ENCODE results near the gene UROC1.

DNA sequence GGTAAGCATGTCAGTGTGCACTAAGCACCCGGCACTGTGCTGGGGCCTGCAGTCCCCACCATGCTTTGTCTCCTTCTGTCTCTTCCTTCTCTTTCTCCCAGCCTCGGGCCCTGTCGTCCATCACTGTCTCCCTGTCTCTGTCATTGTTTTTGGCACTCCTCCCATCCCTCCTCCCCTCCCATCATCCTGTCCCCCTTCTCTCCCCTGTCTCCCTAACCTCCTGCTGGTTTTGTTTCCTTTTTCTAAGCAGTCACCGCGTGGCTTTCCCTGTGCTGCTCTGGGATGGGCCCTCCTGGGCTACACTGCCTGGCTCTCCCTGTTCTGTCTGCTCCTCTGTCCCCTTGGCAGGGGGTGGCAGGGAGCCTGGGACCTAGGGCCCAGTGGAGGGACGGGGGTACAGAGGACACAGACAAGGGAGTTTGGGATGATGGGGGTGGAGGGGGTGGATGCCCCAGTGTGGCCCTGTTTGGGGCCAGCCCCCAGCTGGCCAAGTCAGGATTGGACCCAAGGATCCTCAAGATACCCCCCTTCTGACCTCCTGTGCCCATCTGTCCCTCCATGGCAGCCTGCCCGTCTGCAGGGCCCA, 12.1 kb upstream of the UROC1 start:
- no peak for TF ChIP-seq POLR2A (IDR thresholded peaks at IDR 0.05; ENCODE audit: low read length)
- TF ChIP-seq GATA1 (IDR thresholded peaks at IDR 0.05; ENCODE audit: low read depth, low read length), result no peak
